ENCODE measurements around the gene ASPG. TPM values are rescaled to one million over a fixed set of nuclear protein-coding genes. Genes with fewer than 3 reads are reported as not detected.

The ASPG gene
- not detected in 2 replicates for total RNA-seq

GRCh38 chr14:104085032-104085888 is at the start of gene ASPG:
ASPG (plus strand) TSS chr14:104085700; CDS start chr14:104085771, 71 bp downstream.
- intact Hi-C loops (cut with micrococcal nuclease), result no loop called here

GRCh38 chr14:104036212-104036611 is 49.3 kb upstream of the ASPG start:
- intact Hi-C loops (cut with micrococcal nuclease), result no loop called here

DNA sequence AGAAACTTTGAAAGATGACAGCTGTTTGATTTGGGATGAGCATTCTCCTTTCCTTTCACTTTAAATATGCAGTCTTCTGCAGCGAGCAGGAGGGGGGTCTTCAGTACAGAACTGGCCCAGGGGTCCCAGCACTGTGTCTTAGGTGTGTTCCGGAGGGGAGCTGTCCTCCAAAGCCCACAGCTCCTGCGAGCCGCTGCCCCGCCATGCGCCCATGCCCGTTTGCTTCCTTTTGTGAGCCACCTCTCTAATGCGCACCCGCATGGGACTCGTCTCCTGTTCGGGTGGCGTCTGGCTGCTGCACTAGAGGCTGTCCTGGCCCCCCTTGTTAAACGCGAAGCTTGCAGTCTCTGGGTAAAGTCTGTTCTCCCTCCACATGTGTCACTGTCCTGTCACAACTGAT is 48.4 kb upstream of the ASPG start:
- intact Hi-C loops (cut with micrococcal nuclease), result no loop called here

GRCh38 chr14:104037903-104038302 is 47.6 kb upstream of the ASPG start:
- intact Hi-C loops (cut with micrococcal nuclease), result no loop called here

- intact Hi-C loops (cut with micrococcal nuclease), result no loop called here
Observed at GRCh38 chr14:104039214-104039613, 46.3 kb upstream of the ASPG start.

DNA sequence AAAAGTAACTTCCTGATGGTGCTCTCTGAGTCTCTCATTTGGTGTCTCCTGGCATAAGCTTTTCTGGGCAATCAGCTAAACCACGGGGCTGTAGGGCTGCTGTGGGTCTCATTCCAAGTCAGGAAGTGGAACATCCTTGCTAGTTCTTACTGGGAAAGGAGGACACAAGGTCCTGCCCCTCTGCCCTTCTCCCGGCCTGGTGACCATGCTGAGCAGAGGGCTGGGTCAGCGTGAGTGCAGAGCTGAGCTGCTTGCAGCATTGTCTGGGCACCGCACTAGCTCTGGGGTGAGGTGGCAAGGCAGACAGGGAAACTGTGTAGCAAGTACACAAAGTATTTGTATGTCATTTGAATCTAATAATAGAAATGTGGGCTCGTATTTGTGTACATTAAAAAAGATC is 45.0 kb upstream of the ASPG start:
- intact Hi-C loops (cut with micrococcal nuclease), result no loop called here

- intact Hi-C loops (cut with micrococcal nuclease), result no loop called here
Observed at GRCh38 chr14:104041430-104042104, 43.9 kb upstream of the ASPG start.

- intact Hi-C loops (cut with micrococcal nuclease), result no loop called here
Observed at GRCh38 chr14:104044016-104044415, 41.5 kb upstream of the ASPG start.

- intact Hi-C loops (cut with micrococcal nuclease), result no loop called here
Observed at GRCh38 chr14:104047761-104048160, 37.7 kb upstream of the ASPG start.

DNA sequence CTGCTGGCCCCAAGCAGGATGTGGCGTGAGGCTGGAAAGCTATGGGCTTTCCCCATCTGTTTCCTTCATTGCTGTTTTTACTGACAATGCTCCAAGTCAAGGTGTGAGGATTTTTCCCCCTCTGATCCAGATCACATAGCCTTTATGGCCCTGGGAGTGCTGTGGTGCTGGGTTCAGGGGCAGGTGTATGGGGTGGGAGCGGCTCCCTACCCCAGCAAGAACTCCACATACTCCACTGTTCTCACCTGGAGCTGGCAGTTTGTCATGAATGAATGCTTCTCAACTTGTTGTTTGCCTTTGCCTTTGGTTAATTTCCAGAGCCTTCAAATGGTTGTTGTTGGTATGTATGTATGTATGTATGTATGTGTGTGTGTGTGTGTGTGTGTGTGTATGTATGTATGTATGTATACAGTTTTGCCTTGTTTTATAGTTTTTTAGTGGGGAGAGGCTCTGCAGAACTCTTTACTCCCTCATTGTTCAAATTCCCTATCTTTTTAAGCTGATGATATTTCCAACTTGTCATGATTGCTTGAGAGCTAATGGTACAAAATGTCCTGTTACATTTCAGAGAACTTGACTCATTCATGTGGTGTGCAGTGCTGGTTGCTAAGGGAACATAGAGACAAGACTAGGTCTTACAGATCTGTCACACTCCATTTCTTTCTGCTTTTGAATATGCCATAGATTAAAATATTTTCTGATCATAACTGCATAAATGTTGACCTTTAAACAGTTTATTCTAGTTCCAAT is 36.6 kb upstream of the ASPG start:
- intact Hi-C loops (cut with micrococcal nuclease), result no loop called here

DNA sequence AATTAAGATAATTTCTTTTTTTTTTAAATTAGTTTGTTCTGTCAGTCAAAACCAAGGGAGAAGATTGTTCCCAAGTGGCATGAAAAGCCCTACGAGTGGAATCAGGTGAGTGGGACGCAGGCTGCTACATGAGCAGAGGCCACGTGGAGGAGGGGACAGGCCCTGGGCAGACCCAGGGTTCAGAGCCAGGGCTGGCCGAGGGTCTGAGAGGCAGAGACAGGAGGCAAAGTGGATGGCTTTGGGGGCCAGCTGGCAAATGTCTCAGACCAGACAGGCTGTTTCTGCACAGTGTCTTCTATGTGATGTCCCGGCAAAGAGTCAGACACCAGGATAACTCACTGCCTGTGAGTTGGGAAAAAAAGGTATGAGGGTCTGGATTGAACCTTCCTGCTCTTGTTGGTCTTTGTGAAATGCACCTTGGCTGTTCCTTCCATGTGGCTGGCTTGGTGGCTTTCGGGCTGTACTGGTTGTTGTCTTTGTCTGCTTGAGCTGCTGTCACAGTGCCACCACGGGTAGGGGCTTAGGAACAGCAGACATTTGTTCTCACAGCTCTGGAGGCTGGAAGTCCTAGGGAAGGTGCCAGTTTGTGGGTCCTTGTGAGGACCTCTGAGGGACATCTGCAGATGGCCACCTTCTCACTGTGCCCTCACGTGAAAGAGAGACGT is 35.8 kb upstream of the ASPG start:
- intact Hi-C loops (cut with micrococcal nuclease), result no loop called here

DNA sequence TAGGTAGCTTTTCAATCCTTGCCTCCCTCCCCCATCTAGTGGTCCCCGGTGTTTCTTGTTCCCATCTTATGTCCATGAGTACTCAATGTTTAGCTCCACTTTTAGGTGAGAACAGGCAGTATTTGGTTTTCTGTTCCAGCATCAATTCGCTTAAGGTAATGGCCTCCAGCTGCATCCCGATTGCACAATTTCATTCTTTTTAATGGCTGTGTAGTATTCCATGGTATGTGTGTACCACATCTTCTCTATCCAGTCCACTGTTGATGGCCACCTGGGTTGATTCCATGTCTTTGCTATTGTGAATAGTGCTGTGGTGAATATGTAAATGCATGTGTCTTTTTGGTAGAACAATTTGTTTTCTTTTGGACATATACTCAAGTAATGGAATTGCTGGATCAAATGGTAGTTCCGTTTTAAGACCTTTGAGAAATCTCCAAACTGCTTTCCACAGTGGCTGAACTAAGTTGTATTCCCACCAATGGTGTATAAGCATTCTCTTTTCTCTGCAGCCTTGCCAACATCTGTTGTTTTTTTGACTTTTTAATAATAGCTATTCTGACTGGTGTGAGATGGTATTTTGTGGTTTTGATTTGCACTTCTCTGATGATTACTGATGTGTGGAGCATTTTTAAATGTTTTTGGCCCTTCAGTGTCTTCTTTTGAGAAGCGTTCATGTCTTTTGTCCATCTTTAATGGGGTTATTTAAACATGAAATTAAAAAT is 34.2 kb upstream of the ASPG start:
- intact Hi-C loops (cut with micrococcal nuclease), result no loop called here

DNA sequence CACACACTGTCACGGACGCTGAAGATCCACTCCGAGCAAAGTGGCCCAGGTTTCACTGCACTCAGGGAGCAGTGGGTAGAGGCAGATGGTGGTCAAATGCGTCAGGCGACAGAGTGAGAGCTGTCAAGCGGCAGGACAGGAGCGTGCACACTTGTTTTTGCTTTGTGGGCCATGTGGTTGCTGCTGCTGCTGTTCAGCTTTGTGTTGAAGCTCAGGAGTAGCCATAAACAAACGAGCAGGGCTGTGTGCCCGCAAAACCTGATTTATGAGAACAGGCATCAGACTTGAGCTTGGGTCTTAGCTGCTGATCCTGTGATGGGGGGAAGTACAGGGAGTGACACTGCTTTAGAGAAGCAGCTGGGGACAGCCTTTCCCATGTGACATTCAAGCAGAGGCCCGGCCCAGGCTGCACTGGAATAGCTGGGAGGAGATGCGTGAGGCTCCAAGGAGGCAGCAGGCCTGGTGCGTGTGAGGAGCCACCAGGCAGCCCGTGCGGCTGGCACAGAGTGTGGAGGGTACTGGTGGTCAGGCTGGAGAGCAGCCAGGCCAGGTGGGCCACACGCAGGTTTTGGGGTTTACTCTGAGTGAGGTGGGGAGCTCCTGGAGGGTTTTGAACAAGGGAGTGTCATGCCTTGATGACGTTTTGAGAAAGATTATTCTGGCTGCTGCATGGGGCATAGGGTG is 31.1 kb upstream of the ASPG start:
- intact Hi-C loops (cut with micrococcal nuclease), result no loop called here

- intact Hi-C loops (cut with micrococcal nuclease), result no loop called here
Observed at GRCh38 chr14:104062281-104062680, 23.2 kb upstream of the ASPG start.

DNA sequence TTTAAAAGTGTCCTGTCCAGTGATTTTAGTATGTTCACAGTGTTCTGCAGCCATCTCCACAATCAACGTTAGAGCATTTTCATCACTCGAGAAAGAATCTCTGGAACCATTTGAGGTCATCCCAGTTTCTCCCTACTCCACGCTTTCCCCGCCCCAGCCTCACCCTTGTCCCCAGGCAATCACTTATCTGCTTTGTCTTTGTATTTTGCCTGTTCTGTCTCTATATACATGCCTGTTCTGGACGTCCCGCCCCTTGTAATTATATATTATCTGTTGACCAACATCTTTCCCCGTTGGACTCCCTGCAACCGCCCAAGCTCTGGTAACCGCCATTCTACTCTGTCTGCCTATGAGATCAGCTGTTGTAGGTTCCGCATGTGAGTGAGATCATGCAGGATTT is 21.5 kb upstream of the ASPG start:
- intact Hi-C loops (cut with micrococcal nuclease), result no loop called here

GRCh38 chr14:104066279-104066678 is 19.2 kb upstream of the ASPG start:
- intact Hi-C loops (cut with micrococcal nuclease), result no loop called here

GRCh38 chr14:104066719-104067295 is 18.7 kb upstream of the ASPG start:
- intact Hi-C loops (cut with micrococcal nuclease), result no loop called here

- intact Hi-C loops (cut with micrococcal nuclease), result no loop called here
Observed at GRCh38 chr14:104069541-104069940, 16.0 kb upstream of the ASPG start.

DNA sequence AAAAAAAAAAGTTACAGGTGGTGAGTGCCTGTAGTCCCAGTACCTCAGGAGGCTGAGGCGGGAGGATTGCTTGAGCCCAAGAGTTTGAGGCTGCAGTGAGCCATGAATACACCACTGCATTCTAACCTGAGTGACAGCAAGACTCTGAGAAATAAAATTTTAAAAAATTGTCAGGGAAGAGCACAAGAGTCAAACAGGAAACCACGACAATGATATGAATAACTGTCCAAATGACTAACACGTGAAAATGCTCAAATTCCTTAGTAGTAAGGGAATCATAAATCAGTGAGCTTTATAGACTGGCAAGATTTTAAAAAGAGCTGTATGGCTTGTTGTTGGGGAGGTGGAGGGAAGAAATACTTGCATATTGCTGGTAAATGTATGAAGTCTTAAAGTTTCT is 12.9 kb upstream of the ASPG start:
- intact Hi-C loops (cut with micrococcal nuclease), result no loop called here

DNA sequence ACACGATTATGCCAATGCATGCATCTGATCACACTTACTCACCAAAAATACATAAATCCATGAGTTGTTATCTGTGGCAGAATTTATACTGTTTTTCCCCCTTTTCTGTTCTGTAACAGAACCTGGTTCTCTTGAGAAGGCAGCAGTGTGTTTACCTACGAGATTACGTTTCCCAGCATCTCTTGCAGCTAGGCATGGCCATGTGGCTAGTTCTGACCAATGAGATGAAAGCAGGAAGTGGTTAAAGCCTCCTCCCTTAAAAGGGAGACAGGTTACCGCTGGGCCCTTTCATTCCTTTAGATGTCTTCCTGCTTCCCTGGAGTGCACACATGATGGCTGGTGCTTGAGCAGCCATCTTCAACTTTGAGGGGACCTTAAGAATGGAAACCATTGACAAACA is 11.7 kb upstream of the ASPG start:
- intact Hi-C loops (cut with micrococcal nuclease), result no loop called here
